ENCODE results near the gene TEX26.

TEX26 gene

DNA sequence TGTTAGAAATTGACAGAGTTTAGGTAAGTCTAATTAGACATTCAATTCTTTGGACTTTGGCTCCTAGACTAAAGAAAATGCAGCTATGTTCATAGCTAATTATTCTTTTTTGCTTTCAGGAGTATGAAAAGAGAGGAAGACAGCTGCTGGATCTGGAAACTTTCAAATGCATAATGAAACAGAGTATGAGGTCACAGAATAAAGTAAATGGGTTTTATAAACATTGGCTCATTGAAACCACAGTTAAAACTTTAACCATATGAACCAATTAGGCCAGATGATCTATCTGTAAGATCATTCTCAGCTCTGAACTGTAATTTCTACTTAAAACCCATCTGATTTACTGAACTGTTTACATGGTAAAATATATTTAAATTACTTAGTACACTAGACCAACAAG lies 82.7 kb downstream of the TEX26 start:
- no peak overlapping the region for H3K4me3 ChIP-seq (ENCODE audit: low read depth, low read length)
- TF ChIP-seq, protein P1, sequence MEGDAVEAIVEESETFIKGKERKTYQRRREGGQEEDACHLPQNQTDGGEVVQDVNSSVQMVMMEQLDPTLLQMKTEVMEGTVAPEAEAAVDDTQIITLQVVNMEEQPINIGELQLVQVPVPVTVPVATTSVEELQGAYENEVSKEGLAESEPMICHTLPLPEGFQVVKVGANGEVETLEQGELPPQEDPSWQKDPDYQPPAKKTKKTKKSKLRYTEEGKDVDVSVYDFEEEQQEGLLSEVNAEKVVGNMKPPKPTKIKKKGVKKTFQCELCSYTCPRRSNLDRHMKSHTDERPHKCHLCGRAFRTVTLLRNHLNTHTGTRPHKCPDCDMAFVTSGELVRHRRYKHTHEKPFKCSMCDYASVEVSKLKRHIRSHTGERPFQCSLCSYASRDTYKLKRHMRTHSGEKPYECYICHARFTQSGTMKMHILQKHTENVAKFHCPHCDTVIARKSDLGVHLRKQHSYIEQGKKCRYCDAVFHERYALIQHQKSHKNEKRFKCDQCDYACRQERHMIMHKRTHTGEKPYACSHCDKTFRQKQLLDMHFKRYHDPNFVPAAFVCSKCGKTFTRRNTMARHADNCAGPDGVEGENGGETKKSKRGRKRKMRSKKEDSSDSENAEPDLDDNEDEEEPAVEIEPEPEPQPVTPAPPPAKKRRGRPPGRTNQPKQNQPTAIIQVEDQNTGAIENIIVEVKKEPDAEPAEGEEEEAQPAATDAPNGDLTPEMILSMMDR (IDR thresholded peaks at IDR 0.05; ENCODE audit: control insufficient read depth, extremely low read depth, insufficient read depth): no peak
- DNase-seq (ENCODE audit: low read depth): no peak

DNA sequence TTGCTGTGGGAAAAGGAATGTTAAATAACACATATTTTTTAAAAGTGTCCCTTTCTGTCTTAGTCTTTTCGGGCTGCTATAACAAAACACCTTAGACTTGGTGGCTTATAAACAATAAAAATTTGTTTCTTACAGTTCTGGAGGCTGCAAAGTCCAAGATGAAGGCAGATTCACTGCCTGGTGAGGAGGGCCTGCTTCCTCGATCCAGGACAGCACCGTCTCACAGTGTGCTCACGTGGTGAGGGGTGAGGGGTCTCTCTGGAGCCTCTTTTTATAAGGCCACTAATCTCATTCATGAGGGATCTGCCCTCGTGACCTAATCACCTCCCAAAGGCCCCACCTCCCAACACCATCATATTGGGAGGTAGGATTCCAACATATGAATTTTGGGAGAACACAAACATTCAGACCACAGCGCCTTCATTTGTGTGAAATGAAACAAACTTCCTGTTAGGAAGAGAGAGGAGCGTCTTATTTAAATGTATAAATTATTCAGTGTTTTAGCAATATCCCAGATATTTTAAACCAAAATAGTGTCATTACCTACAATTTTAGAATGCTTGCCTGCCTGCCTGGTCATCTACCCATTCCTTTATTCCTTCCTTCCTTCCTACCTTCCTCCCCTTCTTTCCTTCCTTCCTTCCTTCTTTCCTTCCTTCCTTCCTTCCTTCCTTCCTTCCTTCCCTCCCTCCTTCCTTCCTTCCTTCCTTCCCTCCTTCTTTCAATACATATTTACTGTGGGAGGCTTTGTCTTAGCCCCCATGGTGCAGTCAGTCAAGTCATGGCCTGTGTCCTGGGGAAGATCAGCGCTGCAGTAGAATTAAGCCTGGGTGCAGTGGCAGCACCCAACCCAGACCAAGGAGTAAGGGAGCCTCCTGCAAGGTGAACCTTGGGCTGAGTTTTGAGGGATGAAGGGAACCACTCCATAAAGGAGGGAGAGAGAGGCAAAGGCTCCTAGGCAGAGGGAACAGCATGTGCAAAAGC lies 84.2 kb downstream of the TEX26 start:
- no peak overlapping the region for H3K4me3 ChIP-seq (ENCODE audit: low read depth, low read length)
- TF ChIP-seq, protein P1 (IDR thresholded peaks at IDR 0.05; ENCODE audit: control insufficient read depth, extremely low read depth, insufficient read depth): no peak
- DNase-seq (ENCODE audit: low read depth): no peak

DNA sequence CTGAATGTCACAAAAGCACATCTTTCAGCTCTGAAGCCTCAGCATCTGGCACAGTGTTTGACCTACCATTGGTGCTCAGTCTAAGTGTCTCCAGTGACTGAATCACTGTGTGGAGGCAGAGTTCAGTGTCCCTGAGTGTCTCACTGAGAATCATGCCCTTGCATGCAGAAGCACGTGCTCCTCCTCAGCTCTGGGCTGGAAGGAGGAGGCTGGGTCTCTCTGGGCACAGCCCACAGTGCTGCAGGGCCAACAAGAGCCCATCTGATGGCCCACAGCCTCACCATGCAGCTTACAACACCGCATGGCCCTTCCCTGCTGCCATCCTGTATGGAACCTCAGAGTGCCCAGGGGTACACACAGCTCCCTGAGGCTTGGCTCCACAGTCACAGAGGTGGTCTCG lies 86.1 kb downstream of the TEX26 start:
- DNase-seq (ENCODE audit: low read depth): no peak
- TF ChIP-seq, protein P1 (IDR thresholded peaks at IDR 0.05; ENCODE audit: control insufficient read depth, extremely low read depth, insufficient read depth): no peak
- no peak overlapping the region for H3K4me3 ChIP-seq (ENCODE audit: low read depth, low read length)

DNA sequence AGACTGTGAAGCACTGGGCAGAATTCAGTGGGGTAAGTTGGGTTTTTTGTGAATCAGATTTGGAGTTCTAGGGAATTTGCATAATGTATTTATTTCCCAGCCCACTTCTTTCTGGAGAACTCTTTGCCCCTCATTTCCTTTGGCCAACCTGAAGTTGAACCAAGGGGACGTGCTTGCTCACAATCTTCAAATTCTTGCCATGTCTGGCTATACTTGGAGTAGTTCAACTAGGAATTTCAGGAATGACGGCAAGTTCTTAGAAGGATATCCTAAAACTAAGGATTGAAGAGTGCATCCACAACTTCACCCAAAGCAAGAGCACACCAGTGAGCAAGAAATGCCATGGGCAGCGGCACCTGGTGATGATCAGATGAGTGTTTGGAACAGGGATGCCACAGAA lies 88.5 kb downstream of the TEX26 start:
- H3K4me3 ChIP-seq (ENCODE audit: low read depth, low read length): no peak overlapping the region
- TF ChIP-seq, protein P1 (IDR thresholded peaks at IDR 0.05; ENCODE audit: control insufficient read depth, extremely low read depth, insufficient read depth): no peak
- no peak for DNase-seq (ENCODE audit: low read depth)

DNA sequence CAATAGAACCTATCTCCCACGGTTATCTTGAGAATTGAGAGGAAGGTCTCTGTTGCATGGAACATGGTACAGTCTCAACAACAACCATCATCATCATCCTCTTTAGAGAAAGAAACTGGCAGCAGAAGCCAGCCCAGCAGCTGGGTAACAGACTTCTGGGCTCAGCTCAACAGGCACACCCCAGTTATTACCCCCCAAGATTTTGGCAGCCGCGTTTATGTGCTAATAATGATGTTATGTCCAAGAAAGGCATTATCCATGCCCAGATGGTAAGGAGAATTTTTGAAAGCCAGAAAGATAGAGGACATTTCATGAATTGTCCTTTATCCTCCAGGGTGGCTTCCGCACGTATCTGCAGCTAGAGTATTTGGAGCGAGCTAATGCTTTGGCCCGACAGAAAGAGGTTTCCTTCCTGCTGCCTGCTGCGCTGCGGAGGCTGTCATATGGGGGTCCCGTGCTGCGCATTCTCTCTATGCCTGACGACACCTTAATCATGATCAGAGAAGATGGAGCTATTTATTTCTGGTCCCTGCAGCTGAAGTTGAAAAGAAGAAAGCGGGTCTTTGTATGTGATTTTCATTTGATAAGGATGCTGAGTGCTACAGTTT lies 89.9 kb downstream of the TEX26 start:
- DNase-seq (ENCODE audit: low read depth): no peak
- TF ChIP-seq, protein P1 (IDR thresholded peaks at IDR 0.05; ENCODE audit: control insufficient read depth, extremely low read depth, insufficient read depth): no peak
- no peak overlapping the region for H3K4me3 ChIP-seq (ENCODE audit: low read depth, low read length)

DNA sequence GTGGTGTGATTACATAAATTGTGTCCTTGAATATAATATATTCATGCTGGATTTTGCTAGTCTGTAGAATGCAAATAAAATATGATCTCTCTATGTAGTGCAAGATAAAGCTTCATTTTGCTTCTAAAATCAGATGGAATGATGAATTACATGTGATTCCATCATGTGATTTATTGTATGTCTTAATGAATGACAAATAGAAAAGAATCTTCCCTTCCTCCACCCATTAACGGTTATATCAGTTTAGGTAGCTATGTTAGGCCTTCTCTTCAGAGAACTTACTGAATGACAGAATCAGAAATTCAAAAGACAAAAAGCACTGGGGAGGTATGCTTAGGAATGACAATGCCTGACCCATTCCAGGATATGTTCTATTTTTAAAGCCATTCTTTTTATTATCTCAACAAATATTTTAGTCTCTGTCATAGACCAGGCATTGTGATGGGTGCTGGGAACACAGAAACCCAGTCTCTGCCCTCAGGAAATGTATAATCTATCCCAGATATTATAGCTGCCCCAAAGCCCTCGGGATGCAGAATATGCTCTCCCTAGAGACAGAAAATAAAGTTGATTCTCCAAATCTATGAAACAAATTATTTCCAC lies 90.6 kb downstream of the TEX26 start:
- no peak for DNase-seq (ENCODE audit: low read depth)
- no peak overlapping the region for H3K4me3 ChIP-seq (ENCODE audit: low read depth, low read length)
- TF ChIP-seq, protein P1 (IDR thresholded peaks at IDR 0.05; ENCODE audit: control insufficient read depth, extremely low read depth, insufficient read depth): no peak

All from LNCaP clone FGC (cell line).